ENCODE data around the gene SOX18. TPM values are rescaled to one million over a fixed set of nuclear protein-coding genes. Genes with fewer than 3 reads are reported as not detected.

The SOX18 gene
- total and polyA plus RNA-seq, 2 donors from 2014 or later = 36.5 to 56.7 TPM

GRCh38 chr20:64067005-64067632 lies 17.7 kb upstream of the SOX18 start:
- no peak overlapping the region for H3K9ac ChIP-seq (ENCODE audit: low read length in 3 of 3)
- intact Hi-C loops (cut with DNase I) = no loop called here
- H3K36me3 ChIP-seq (ENCODE audit: control insufficient read depth in 2 of 3, insufficient read depth in 3 of 3, low read length in 3 of 3) = no peaks in the 10 kb centered on the region
- DNase-seq (no peak), FAIRE-seq (no peak)
- no peaks in the 10 kb centered on the region for H3K9me3 ChIP-seq (ENCODE audit: control insufficient read depth in 2 of 3, insufficient read depth in 1 of 3, low read length in 3 of 3)
- no peak overlapping the region for H3K27ac ChIP-seq (ENCODE audit: low read depth in 2 of 2, low read length in 2 of 2)
- H3K4me1 ChIP-seq (ENCODE audit: control insufficient read depth in 2 of 3, insufficient read depth in 2 of 3, low read depth in 1 of 3, low read length in 3 of 3) = peaks cover 0 to 17% (median 6%) of the 10 kb centered on the region in 3 donors
- TF ChIP-seq CTCF (IDR thresholded peaks at IDR 0.05; ENCODE audit: borderline replicate concordance, extremely low read depth, insufficient read depth) = no peak
- H3K4me3 ChIP-seq (ENCODE audit: low read length in 3 of 3) = no peak overlapping the region
- H3K27me3 ChIP-seq (ENCODE audit: control insufficient read depth, insufficient read depth, low read length) = no peaks in the 10 kb centered on the region

- Histone ChIP-seq H3K9ac (ENCODE audit: low read length in 3 of 3) (no peak overlapping the region), H3K27me3 (ENCODE audit: control insufficient read depth, insufficient read depth, low read length) (no peaks in the 10 kb centered on the region), H3K4me3 (ENCODE audit: low read length in 3 of 3) (no peak overlapping the region), H3K9me3 (ENCODE audit: control insufficient read depth in 2 of 3, insufficient read depth in 1 of 3, low read length in 3 of 3) (no peaks in the 10 kb centered on the region), H3K4me1 (ENCODE audit: control insufficient read depth in 2 of 3, insufficient read depth in 2 of 3, low read depth in 1 of 3, low read length in 3 of 3) (peaks cover 0 to 18% (median 6%) of the 10 kb centered on the region in 3 donors), H3K36me3 (ENCODE audit: control insufficient read depth in 2 of 3, insufficient read depth in 3 of 3, low read length in 3 of 3) (no peaks in the 10 kb centered on the region), H3K27ac (ENCODE audit: low read depth in 2 of 2, low read length in 2 of 2) (no peak overlapping the region)
- DNase-seq = no peak
- FAIRE-seq = no peak
- intact Hi-C loops (cut with DNase I) = no loop called here
- TF ChIP-seq CTCF (IDR thresholded peaks at IDR 0.05; ENCODE audit: borderline replicate concordance, extremely low read depth, insufficient read depth) = no peak
Observed at GRCh38 chr20:64065974-64066343, 16.5 kb upstream of the SOX18 start.

- FAIRE-seq (no peak), DNase-seq (no peak)
- no peaks in the 10 kb centered on the region for H3K9me3 ChIP-seq (ENCODE audit: control insufficient read depth in 2 of 3, insufficient read depth in 1 of 3, low read length in 3 of 3)
- H3K36me3 ChIP-seq (ENCODE audit: control insufficient read depth in 2 of 3, insufficient read depth in 3 of 3, low read length in 3 of 3) = no peaks in the 10 kb centered on the region
- no peak overlapping the region for H3K9ac ChIP-seq (ENCODE audit: low read length in 3 of 3)
- H3K27me3 ChIP-seq (ENCODE audit: control insufficient read depth, insufficient read depth, low read length) = no peaks in the 10 kb centered on the region
- intact Hi-C loops (cut with DNase I) = no loop called here
- H3K27ac ChIP-seq (ENCODE audit: low read depth in 2 of 2, low read length in 2 of 2) = no peak overlapping the region
- TF ChIP-seq CTCF (IDR thresholded peaks at IDR 0.05; ENCODE audit: borderline replicate concordance, extremely low read depth, insufficient read depth) = no peak
- peaks cover 0 to 18% (median 6%) of the 10 kb centered on the region in 3 donors for H3K4me1 ChIP-seq (ENCODE audit: control insufficient read depth in 2 of 3, insufficient read depth in 2 of 3, low read depth in 1 of 3, low read length in 3 of 3)
- H3K4me3 ChIP-seq (ENCODE audit: low read length in 3 of 3) = no peak overlapping the region
Observed at GRCh38 chr20:64065062-64065973, 15.9 kb upstream of the SOX18 start.

Measured in kidney (tissue), 14 donors.